Measurements from ENCODE around the gene TUT4. TPM values are rescaled to one million over a fixed set of nuclear protein-coding genes. Genes with fewer than 3 reads are reported as not detected.
"Not testable (repeated sequence)": the region's sequence is repeated elsewhere in the genome, so short reads cannot be mapped to it uniquely, and the experiment has no call there.

TUT4 gene
- total RNA-seq (2014; rRNA removed; shearing (Covaris generic)) = 5.8 and 17.7 TPM in 2 replicates

DNA sequence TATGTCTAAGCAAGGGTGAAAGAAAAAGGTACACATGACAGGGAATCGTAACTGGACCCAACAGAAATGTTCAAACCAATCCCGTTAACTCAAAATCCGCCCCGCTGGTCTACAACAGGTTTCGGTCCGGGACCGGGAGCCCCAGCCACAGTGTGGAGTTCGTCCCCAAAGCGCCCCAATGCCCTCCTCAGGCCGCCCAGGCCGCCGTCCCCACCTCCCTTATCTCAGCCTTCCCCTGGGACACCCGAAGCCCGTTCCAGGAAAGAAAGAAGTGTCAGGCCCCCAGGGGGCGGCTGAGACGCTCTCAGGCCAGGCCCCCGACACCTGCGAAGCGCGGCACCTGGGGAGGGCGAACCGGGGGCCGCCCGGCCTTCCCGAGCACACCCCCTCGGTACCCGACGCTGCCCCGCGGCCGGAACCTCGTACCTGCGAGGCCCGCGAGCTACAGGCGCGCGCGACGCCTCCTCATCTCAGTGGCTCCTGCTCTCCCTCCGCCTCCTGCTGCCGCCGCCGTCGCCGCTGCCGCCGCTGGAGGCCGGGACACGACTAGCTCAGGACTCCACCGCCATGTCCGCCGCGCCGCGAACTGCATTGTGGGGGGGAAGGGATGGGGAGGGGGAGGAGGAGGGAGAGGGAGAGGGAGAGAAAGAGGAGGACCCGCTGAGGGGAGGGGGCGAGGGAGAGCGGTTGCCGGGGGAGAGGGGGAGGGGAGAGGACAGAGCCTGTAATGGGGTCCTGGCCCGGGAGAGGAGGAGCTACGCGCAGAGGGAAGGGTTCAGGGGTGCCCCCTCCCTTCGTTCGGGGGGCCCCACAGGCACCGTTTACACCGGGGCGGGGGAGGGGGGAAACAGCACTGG is at the start of gene TUT4:
Gene TUT4, minus strand, starts transcription at position 588 of the 857 bp plus-strand sequence. CDS start 26,812 bp downstream, outside the sequence.
- peak; percentile 65 for DNase-seq (ENCODE audit: low spot score)

DNA sequence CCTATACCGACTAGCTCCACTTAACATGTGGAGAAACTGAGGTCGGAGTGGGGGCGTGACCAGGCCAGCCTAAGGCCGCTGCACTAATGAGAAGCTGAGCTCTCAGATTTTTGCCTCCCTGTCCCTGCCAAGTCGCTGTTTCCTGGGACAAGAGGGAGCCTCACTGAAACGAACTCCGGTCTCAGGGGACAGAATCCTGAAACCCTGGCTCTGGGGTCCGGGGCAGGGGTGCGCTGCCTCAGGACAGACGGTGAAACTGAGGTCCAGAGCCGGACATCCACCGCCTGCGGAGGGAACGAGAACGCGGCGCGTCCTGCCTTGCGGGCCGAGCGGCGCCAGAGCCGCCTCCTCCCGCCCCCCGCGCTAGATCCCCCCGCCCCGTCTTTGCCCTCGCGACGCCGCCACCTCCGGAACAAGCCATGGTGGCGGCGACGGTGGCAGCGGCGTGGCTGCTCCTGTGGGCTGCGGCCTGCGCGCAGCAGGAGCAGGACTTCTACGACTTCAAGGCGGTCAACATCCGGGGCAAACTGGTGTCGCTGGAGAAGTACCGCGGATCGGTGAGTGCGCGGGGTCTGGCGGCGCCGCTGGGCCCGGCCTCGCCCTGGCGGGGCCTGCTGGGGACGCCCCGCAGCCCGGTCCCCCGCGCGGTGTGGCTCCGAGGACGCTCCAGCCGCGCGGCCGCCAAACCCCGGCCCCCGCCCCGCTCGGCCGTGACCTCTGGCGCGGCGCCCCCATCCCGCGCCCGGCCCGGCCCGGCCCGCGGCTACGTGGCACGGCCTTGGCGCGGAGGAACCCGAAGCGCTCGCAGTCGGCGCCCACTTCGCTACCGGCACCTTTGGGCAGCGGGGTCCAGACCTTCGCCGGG is 49.3 kb upstream of the TUT4 start, which contains the start of gene GPX7:
Gene GPX7, plus strand, starts transcription at position 381 of the 865 bp plus-strand sequence. Its CDS starts 39 bp downstream, at position 420.
- DNase-seq (ENCODE audit: low spot score) = no peak

- DNase-seq (ENCODE audit: low spot score) = no peak
These were observed 48.6 kb upstream of the TUT4 start for GRCh38 chr1:52601519-52601918.

DNA sequence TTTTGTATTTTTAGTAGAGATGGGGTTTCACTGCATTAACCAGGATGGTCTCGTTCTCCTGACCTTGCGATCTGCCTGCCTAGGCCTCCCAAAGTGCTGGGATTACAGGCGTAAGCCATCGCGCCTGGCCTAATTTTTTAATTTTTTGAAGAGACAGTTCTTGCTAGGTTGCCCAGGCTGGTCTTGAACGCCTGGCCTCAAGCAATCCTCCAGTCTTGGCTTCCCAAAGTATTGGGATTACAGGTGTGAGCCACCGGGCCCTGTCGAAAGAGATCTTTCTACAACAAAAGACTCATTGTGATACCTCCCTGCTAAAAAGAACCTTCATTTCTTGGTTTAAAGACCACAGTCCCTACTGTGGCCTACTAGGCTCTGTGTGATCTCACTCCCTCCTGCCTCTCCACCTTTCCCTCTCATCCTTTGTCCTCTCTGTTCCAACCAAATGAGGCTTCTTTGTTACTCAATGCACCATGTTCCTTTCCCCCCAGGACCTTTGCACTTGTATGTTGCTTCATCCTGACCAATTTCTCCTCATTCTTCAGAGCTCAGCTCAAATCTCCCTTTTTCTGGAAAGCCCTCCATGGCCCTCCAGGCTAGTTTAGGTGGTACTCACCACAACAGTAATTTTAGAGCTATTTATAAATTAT is 47.8 kb upstream of the TUT4 start:
- DNase-seq (ENCODE audit: low spot score) = no peak

- DNase-seq (ENCODE audit: low spot score) = no peak
These were observed 46.3 kb upstream of the TUT4 start for GRCh38 chr1:52599236-52599635.

GRCh38 chr1:52598729-52599128 is 45.8 kb upstream of the TUT4 start:
- no peak for DNase-seq (ENCODE audit: low spot score)

GRCh38 chr1:52597912-52598311 is 45.0 kb upstream of the TUT4 start:
- DNase-seq (ENCODE audit: low spot score) = no peak

- DNase-seq (ENCODE audit: low spot score) = no peak
These were observed 42.2 kb upstream of the TUT4 start for GRCh38 chr1:52595061-52595460.

DNA sequence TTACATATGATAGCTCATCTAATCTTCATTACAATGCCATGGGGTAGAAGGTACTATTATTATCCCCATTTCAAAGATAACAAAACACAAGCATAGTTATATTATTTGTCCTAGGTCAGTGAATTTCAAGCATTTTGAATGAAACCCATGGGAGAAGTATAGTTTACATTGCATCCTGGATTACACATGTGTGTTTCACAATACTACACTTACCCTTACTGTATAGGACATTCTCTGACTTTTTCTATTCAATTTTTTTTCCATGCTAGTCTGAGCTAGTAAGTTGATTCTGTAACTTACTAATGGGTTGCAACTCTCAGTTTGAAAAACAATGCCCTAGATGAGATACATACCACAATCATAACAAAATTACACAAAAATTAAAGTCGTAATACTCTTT is 40.6 kb upstream of the TUT4 start:
- no peak for DNase-seq (ENCODE audit: low spot score)

DNA sequence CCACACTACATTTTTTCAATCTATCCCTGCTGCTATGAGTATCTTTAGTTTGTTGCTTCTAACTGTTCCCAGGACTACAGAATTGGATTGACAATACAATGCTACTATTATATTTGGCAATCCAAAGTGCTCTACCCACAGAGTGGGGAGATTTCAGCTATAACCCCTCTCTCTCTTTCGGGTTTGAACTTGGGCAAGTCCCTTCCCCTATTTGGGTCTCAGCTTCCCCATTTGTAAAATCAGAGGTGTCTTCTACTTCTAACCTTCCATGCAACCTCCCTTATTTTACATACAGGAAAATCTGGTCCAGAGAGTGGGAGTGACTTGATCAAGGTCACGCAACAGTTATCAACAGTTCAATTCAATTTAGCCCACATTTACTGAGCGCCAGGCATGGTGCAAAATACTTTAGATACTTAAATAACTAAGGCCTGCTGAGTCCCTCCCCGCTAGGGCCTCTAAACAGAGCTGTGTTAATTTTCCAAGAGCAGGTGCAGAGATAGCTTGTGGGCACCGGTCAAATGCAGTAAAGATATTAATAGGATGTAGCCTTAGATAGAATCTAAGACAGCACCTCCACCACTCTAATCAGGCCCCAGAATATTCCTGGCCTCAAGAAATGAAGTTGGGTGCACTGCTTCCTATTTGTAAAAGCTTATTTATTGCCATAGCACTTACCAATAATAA is 39.9 kb upstream of the TUT4 start:
- no peak for DNase-seq (ENCODE audit: low spot score)

DNA sequence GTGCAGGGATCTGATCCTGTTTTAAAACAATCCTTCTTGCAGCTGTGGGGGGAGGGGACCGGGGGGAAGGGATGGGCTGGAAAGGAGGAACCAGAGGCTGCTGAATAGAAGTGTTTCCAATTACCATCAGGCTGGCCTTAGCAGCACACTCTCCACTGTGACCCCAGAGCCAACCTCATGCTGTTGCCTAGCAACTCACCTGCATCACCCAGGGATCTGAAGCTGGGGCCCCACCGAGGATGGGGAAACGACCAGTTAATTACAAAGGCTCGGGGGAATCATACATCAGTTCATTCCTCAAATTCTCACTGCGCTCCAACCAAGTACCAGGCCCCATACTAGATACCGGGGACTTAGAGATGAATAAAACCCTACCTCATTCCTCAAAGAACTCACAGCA is 37.4 kb upstream of the TUT4 start:
- no peak for DNase-seq (ENCODE audit: low spot score)

DNA sequence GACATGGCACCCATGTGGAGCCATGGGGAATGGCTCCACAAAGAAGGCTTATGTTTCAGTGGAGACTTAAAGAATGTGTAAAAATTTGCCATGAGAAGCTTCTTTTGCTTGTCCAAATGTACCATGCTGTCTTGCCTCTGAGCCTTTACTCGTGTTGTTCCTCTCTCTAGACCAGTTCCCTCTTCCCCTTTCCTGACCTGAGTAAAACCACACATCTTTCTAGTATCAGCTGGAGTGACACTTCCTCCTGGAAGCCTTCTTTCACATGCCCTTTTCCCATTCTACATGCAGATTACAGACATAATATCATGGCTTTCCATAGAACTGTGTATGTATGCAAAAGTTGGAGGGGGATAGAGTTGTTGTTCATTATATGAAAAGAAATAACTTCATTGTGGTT is 35.6 kb upstream of the TUT4 start:
- no peak for DNase-seq (ENCODE audit: low spot score)

- DNase-seq (ENCODE audit: low spot score) = no peak
These were observed 35.1 kb upstream of the TUT4 start for GRCh38 chr1:52588027-52588426.

GRCh38 chr1:52585474-52585873 is 32.6 kb upstream of the TUT4 start:
- no peak for DNase-seq (ENCODE audit: low spot score)

- no peak for DNase-seq (ENCODE audit: low spot score)
These were observed 29.3 kb upstream of the TUT4 start for GRCh38 chr1:52582116-52582696.

- no peak for DNase-seq (ENCODE audit: low spot score)
These were observed 27.4 kb upstream of the TUT4 start for GRCh38 chr1:52580283-52580682.

- DNase-seq (ENCODE audit: low spot score) = no peak
These were observed 26.5 kb upstream of the TUT4 start for GRCh38 chr1:52579415-52579814.

DNA sequence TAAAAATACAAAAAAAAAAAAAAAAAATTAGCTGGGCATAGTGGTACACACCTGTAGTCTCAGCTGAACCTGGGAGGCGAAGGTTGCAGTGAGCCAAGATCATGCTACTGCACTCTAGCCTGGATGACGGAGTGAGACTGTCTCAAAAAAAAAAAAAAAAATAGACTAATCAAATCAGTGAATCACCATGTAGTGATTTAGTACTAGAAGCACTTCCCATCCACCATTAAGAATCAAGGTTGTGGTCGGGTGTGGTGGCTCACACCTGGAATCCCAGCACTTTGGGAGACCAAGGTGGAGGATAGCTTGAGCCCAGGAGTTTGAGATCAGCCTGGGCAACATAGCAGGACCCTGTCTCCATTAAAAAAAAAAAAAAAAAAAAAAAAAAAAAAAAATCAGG is 25.2 kb upstream of the TUT4 start:
- not testable (repeated sequence) for DNase-seq (ENCODE audit: low spot score)

- DNase-seq (ENCODE audit: low spot score) = no peak
These were observed 23.2 kb upstream of the TUT4 start for GRCh38 chr1:52576074-52576473.

- DNase-seq (ENCODE audit: low spot score) = no peak
These were observed 21.7 kb upstream of the TUT4 start for GRCh38 chr1:52574594-52574993.

DNA sequence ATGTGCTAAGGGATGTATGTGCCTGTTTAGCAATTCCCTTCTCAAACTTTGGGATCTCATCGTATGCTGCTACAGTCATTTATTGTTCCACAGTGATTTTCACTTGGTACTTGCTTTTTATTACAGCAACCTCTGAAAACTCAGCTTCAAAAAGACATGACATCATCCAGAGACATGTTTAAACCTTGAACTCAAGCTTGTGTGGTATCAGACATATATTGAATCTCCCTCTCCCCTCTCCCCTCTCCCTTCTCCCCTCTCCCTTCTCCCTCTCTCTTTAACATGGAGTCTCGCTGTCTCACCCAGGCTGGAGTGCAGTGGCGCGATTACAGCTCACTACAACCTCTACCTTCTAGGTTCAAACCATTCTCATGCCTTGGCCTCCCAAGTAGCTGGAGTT is 19.5 kb upstream of the TUT4 start:
- no peak for DNase-seq (ENCODE audit: low spot score)

Measured in HT-29 (cell line).